HG02970 (cell line): Measurements from ENCODE around the gene MED12L.

Experiments used
- ATAC-seq: cut with Tn5 transposase; IDR thresholded peaks from one replicate; pipeline ENCODE4 v1.9.1; 2021; ENCODE audit warnings: mild to moderate bottlenecking, moderate library complexity, moderate number of reproducible peaks; ENCODE audit not compliant: unreplicated experiment, low FRiP score

Gene MED12L

GRCh38 chr3:151087648-151088047, 2.2 kb downstream of the MED12L start:
- no peak for ATAC-seq

- no peak for ATAC-seq
Measured at GRCh38 chr3:151091685-151092345, 6.4 kb downstream of the MED12L start.

GRCh38 chr3:151093148-151093547, 7.7 kb downstream of the MED12L start:
- no peak for ATAC-seq

GRCh38 chr3:151093905-151094304, 8.4 kb downstream of the MED12L start:
- ATAC-seq = no peak

- no peak for ATAC-seq
Measured at GRCh38 chr3:151096716-151097115, 11.3 kb downstream of the MED12L start.

GRCh38 chr3:151100076-151100475, 14.6 kb downstream of the MED12L start:
- ATAC-seq = no peak

GRCh38 chr3:151101270-151101969, 16.0 kb downstream of the MED12L start:
- ATAC-seq = no peak

- ATAC-seq = no peak
Measured at GRCh38 chr3:151106311-151106710, 20.8 kb downstream of the MED12L start.

GRCh38 chr3:151107177-151107576, 21.7 kb downstream of the MED12L start:
- no peak for ATAC-seq

- no peak for ATAC-seq
Measured at GRCh38 chr3:151107701-151108100, 22.2 kb downstream of the MED12L start.

GRCh38 chr3:151109286-151109800, 23.9 kb downstream of the MED12L start:
- ATAC-seq = no peak

- ATAC-seq = no peak
Measured at GRCh38 chr3:151112731-151113130, 27.3 kb downstream of the MED12L start.

- ATAC-seq = no peak
Measured at GRCh38 chr3:151113343-151113742, 27.9 kb downstream of the MED12L start.

GRCh38 chr3:151117047-151117446, 31.6 kb downstream of the MED12L start:
- no peak for ATAC-seq

- ATAC-seq = no peak
Measured at GRCh38 chr3:151119188-151119587, 33.7 kb downstream of the MED12L start.

- no peak for ATAC-seq
Measured at GRCh38 chr3:151120409-151120808, 34.9 kb downstream of the MED12L start.

- ATAC-seq = no peak
Measured at GRCh38 chr3:151121016-151121415, 35.6 kb downstream of the MED12L start.

GRCh38 chr3:151123827-151124226, 38.4 kb downstream of the MED12L start:
- ATAC-seq = no peak

GRCh38 chr3:151124476-151124875, 39.0 kb downstream of the MED12L start:
- no peak for ATAC-seq

GRCh38 chr3:151130428-151130827, 45.0 kb downstream of the MED12L start:
- no peak for ATAC-seq

- no peak for ATAC-seq
Measured at GRCh38 chr3:151133175-151133574, 47.7 kb downstream of the MED12L start.

GRCh38 chr3:151133917-151134450, 48.5 kb downstream of the MED12L start:
- ATAC-seq = no peak
